ENCODE results near the gene SPOCK1.

DNA sequence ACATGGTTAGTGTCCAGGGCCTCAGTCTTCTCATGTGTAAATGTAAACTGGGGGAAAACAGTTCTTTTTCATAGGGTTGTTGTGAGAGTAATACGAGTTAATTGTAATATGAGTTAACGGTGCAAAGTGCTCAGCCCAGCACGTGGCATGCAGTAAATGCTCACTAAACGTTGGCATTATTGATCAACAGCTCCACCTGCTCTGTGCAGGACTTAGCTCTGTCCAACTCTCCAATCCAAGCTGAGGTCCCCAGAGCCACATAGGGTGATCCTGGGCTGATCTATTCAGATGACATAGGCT lies 28.3 kb downstream of the SPOCK1 start:
- TF ChIP-seq, protein P1, sequence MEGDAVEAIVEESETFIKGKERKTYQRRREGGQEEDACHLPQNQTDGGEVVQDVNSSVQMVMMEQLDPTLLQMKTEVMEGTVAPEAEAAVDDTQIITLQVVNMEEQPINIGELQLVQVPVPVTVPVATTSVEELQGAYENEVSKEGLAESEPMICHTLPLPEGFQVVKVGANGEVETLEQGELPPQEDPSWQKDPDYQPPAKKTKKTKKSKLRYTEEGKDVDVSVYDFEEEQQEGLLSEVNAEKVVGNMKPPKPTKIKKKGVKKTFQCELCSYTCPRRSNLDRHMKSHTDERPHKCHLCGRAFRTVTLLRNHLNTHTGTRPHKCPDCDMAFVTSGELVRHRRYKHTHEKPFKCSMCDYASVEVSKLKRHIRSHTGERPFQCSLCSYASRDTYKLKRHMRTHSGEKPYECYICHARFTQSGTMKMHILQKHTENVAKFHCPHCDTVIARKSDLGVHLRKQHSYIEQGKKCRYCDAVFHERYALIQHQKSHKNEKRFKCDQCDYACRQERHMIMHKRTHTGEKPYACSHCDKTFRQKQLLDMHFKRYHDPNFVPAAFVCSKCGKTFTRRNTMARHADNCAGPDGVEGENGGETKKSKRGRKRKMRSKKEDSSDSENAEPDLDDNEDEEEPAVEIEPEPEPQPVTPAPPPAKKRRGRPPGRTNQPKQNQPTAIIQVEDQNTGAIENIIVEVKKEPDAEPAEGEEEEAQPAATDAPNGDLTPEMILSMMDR (conservative IDR thresholded peaks at IDR 0.05; ENCODE audit: low read depth in 2 of 2): no peak
- TF ChIP-seq EZH2phosphoT487 (IDR thresholded peaks at IDR 0.05; ENCODE audit: unreplicated experiment) (no peak), EZH2 (IDR thresholded peaks at IDR 0.05; ENCODE audit: low read depth, unreplicated experiment) (no peak), POLR2AphosphoS5 (IDR thresholded peaks at IDR 0.05; ENCODE audit: low read depth) (no peak), ZNF331 (CRISPR knock-in tag; IDR thresholded peaks at IDR 0.05; ENCODE audit: low read depth) (no peak), JUNB (IDR thresholded peaks at IDR 0.05; ENCODE audit: unreplicated experiment) (no peak), CREB1 (CRISPR knock-in tag; IDR thresholded peaks at IDR 0.05; ENCODE audit: low read depth) (no peak), NANOG (IDR thresholded peaks at IDR 0.05; ENCODE audit: borderline replicate concordance) (no peak), STAT1 (IDR thresholded peaks at IDR 0.05; ENCODE audit: unreplicated experiment) (no peak), ZNF114 (CRISPR knock-in tag; IDR thresholded peaks at IDR 0.05) (no peak)
- TF ChIP-seq, protein P2, sequence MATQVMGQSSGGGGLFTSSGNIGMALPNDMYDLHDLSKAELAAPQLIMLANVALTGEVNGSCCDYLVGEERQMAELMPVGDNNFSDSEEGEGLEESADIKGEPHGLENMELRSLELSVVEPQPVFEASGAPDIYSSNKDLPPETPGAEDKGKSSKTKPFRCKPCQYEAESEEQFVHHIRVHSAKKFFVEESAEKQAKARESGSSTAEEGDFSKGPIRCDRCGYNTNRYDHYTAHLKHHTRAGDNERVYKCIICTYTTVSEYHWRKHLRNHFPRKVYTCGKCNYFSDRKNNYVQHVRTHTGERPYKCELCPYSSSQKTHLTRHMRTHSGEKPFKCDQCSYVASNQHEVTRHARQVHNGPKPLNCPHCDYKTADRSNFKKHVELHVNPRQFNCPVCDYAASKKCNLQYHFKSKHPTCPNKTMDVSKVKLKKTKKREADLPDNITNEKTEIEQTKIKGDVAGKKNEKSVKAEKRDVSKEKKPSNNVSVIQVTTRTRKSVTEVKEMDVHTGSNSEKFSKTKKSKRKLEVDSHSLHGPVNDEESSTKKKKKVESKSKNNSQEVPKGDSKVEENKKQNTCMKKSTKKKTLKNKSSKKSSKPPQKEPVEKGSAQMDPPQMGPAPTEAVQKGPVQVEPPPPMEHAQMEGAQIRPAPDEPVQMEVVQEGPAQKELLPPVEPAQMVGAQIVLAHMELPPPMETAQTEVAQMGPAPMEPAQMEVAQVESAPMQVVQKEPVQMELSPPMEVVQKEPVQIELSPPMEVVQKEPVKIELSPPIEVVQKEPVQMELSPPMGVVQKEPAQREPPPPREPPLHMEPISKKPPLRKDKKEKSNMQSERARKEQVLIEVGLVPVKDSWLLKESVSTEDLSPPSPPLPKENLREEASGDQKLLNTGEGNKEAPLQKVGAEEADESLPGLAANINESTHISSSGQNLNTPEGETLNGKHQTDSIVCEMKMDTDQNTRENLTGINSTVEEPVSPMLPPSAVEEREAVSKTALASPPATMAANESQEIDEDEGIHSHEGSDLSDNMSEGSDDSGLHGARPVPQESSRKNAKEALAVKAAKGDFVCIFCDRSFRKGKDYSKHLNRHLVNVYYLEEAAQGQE (IDR thresholded peaks at IDR 0.05; ENCODE audit: unreplicated experiment): no peak
- TF ChIP-seq, protein P3, sequence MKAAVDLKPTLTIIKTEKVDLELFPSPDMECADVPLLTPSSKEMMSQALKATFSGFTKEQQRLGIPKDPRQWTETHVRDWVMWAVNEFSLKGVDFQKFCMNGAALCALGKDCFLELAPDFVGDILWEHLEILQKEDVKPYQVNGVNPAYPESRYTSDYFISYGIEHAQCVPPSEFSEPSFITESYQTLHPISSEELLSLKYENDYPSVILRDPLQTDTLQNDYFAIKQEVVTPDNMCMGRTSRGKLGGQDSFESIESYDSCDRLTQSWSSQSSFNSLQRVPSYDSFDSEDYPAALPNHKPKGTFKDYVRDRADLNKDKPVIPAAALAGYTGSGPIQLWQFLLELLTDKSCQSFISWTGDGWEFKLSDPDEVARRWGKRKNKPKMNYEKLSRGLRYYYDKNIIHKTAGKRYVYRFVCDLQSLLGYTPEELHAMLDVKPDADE (IDR thresholded peaks at IDR 0.05): no peak
- TF ChIP-seq, protein P4, sequence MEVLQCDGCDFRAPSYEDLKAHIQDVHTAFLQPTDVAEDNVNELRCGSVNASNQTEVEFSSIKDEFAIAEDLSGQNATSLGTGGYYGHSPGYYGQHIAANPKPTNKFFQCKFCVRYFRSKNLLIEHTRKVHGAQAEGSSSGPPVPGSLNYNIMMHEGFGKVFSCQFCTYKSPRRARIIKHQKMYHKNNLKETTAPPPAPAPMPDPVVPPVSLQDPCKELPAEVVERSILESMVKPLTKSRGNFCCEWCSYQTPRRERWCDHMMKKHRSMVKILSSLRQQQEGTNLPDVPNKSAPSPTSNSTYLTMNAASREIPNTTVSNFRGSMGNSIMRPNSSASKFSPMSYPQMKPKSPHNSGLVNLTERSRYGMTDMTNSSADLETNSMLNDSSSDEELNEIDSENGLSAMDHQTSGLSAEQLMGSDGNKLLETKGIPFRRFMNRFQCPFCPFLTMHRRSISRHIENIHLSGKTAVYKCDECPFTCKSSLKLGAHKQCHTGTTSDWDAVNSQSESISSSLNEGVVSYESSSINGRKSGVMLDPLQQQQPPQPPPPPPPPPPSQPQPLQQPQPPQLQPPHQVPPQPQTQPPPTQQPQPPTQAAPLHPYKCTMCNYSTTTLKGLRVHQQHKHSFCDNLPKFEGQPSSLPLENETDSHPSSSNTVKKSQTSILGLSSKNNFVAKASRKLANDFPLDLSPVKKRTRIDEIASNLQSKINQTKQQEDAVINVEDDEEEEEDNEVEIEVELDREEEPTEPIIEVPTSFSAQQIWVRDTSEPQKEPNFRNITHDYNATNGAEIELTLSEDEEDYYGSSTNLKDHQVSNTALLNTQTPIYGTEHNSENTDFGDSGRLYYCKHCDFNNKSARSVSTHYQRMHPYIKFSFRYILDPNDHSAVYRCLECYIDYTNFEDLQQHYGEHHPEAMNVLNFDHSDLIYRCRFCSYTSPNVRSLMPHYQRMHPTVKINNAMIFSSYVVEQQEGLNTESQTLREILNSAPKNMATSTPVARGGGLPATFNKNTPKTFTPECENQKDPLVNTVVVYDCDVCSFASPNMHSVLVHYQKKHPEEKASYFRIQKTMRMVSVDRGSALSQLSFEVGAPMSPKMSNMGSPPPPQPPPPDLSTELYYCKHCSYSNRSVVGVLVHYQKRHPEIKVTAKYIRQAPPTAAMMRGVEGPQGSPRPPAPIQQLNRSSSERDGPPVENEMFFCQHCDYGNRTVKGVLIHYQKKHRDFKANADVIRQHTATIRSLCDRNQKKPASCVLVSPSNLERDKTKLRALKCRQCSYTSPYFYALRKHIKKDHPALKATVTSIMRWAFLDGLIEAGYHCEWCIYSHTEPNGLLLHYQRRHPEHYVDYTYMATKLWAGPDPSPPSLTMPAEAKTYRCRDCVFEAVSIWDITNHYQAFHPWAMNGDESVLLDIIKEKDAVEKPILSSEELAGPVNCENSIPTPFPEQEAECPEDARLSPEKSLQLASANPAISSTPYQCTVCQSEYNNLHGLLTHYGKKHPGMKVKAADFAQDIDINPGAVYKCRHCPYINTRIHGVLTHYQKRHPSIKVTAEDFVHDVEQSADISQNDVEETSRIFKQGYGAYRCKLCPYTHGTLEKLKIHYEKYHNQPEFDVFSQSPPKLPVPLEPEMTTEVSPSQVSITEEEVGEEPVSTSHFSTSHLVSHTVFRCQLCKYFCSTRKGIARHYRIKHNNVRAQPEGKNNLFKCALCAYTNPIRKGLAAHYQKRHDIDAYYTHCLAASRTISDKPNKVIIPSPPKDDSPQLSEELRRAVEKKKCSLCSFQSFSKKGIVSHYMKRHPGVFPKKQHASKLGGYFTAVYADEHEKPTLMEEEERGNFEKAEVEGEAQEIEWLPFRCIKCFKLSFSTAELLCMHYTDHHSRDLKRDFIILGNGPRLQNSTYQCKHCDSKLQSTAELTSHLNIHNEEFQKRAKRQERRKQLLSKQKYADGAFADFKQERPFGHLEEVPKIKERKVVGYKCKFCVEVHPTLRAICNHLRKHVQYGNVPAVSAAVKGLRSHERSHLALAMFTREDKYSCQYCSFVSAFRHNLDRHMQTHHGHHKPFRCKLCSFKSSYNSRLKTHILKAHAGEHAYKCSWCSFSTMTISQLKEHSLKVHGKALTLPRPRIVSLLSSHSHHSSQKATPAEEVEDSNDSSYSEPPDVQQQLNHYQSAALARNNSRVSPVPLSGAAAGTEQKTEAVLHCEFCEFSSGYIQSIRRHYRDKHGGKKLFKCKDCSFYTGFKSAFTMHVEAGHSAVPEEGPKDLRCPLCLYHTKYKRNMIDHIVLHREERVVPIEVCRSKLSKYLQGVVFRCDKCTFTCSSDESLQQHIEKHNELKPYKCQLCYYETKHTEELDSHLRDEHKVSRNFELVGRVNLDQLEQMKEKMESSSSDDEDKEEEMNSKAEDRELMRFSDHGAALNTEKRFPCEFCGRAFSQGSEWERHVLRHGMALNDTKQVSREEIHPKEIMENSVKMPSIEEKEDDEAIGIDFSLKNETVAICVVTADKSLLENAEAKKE (CRISPR knock-in tag; IDR thresholded peaks at IDR 0.05): no peak

All from GM23338 (cell line).